HG03280 (cell line): ENCODE results near the gene SELENOW.

Experiments used
- ATAC-seq: cut with Tn5 transposase; IDR thresholded peaks from one replicate; pipeline ENCODE4 v1.9.1; 2021; ENCODE audit warnings: mild to moderate bottlenecking, moderate library complexity; ENCODE audit not compliant: unreplicated experiment

Gene SELENOW

DNA sequence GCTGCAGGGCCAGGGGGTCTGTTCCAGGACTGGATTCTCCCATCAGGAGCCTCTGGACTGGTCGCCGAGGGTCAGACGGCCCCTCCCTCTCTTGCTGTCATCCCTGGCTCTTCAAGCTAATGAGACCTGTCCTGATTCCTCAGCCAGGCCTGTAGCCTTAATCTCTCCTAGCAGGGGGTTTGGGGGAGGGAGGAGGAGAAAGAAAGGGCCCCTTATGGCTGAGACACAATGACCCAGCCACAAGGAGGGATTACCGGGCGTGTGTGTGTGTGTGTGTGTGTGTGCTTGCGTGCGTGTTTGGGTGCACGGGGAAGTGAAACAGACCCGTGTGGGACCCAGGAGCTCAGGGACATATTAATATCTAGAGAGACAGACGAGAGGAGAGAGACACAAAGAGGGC lies 41.4 kb downstream of the SELENOW start:
- no peak for ATAC-seq

DNA sequence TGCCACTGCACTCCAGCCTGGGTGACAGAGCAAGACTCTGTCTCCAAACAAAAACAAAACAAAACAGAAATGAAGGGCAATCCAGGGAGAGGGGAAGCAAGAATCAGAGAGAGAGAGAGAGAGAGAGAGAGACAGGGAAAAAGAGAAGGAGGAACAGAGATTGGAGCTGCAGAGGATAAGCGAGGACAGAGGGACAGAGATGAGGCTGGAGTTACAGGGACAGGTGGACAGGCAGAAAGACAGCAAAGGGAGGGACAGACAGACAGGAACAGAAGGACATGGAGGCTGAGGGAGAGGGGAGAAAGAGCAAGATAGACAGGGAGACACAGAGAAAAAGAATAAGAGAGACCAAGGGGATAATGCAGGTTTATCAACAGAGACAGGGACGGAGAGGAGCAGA lies 41.9 kb downstream of the SELENOW start:
- ATAC-seq, result no peak

DNA sequence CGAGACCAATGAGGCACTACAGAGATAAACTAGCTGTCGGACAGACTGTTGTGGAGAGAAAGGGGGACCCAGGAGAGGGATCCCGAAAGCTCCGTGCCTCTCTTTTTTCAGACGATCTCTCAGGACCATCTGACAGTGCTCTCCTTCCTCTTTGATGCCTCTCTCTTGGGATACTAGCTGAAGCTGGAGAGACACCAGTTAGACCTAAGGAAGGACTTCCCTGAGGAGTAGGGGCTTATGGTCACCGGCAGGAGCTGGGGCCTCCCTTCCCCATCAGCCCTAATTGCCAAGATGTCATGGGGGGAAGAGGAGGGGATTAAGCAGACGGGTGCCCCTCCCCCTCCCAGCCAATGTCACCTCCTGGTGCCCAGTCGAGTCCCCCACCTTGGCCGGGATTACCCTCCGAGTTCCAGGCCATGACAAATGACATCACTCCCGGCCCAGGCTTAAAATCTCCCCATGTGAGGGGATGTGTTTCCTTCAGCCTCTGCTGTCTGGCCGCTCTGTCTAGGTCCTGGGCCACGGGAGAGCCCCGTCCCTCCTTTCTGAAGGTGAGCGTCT lies 43.0 kb downstream of the SELENOW start, which contains the start of gene CRX:
CRX (plus strand) TSS at position 478 of the 561 bp plus-strand sequence. CDS start 12,507 bp downstream, outside the sequence.
- no peak for ATAC-seq

DNA sequence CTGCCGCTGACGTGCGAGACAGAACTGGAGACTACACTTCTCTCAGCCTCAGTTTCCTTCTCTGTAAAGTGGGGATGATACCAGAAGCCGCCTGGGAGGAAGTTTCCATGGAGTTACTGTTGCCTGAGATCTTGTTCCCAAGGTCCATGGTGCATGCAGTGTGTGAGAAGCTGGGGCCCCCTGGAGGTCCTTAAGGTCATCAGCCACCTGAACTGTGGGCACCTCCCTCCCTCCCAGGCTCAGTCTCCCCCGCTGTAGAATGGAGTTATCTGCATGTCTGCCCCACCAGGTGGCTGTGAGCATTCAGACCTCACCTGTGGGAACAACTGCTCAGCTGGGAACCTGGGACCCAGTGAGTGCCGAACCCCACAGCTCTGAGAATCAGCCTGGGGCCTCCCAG lies 45.9 kb downstream of the SELENOW start:
- no peak for ATAC-seq

DNA sequence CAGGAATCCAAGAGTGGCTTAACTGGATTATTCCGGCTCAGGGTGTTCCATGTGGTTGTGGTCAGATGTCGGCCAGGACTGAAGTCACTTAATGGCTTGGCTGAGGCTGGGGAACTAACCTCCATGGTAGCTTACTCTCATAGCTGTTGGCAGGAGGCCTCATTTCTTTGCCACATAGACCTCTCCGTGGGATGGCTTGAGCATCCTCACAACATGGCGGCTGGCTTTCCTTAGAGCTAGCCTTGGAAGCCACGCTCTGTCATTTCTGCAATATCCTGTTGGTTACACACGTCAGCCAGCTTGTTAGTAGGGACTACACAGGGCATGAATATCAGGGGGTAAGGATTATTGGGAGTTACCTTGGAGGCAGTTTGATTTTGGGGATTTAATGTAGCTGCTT lies 48.3 kb downstream of the SELENOW start:
- no peak for ATAC-seq

DNA sequence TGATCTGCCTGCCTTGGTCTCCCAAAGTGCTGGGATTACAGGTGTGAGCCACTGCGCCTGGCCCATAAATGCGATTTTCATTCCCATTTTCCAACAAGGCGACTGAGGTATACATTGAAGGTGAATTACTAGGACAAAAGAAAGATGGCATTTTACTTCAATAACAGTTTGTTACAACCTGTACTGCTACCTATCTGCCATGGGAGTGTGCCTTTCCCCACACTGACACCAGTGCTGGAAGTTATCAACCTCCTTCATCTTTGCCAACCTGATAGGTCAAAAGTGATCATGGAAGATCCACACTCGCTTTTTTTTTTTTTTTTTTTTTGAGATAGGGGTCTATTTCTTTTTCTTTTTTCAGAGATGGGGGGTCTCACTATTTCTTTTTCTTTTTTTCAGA lies 54.2 kb downstream of the SELENOW start:
- ATAC-seq, result no peak
